A549 (cell line): ENCODE data around the gene PRKAR1B. TPM values are rescaled to one million over a fixed set of nuclear protein-coding genes. Genes with fewer than 3 reads are reported as not detected.

ENCODE experiments used
- ATAC-seq, 2 experiments: fragments of 200-7000 bp in 1 of 2; fragments of >200 bp in 1 of 2; cut with Nextera tagmentation in 1 of 2; cut with Tn5 transposase in 1 of 2; 3 replicates each; pipeline versions ENCODE4 v1.8.0 to v1.9.1; 2018 to 2020; ENCODE audit warnings: mild to moderate bottlenecking in 1 of 2, moderate library complexity in 1 of 2
- CTCF ChIA-PET: fragments of 300-600 bp; sonication (Branson Sonifier 250); formaldehyde crosslinking; extraction: SDS; loops from one replicate; lab custom pipeline; 2021; ENCODE audit warnings: antibody characterized with exemption, inconsistent platforms; lab: Yijun Ruan, JAX
- POLR2A ChIA-PET: fragments of 350-600 bp; formaldehyde crosslinking; extraction: SDS; loops from one replicate; lab custom pipeline; 2021; ENCODE audit warnings: antibody characterized with exemption, inconsistent platforms; lab: Yijun Ruan, JAX
- DNase-seq, 2 experiments: peaks; one replicate each; pipeline versions ENCODE4 v3.0.0 to v3.0.0-alpha.2; 2011 to 2016; ENCODE audit warnings: low read depth in 1 of 2, low spot score in 1 of 2
- FAIRE-seq: peaks from 2 replicates; lab custom pipeline; 2011; peaks lifted over from hg19 to GRCh38; lab: Jason Lieb, UNC
- H3K27ac ChIP-seq, 2 experiments: fragments of >200 bp; sonication (Bioruptor Twin); formaldehyde crosslinking; 3 replicates each; pipeline ENCODE4 v1.5.1; 2016 to 2017
- H3K4me1 ChIP-seq: fragments of >200 bp; sonication (Bioruptor Twin); formaldehyde crosslinking; 3 replicates; pipeline ENCODE4 v1.6.1; 2016
- H3K4me2 ChIP-seq: fragments of >200 bp; sonication (Bioruptor Twin); formaldehyde crosslinking; 3 replicates; pipeline ENCODE4 v1.6.1; 2016
- H3K4me3 ChIP-seq: fragments of >200 bp; sonication (Bioruptor Twin); formaldehyde crosslinking; 3 replicates; pipeline ENCODE4 v1.5.1; 2016
- H3K9me3 ChIP-seq: fragments of >200 bp; sonication (Bioruptor Twin); formaldehyde crosslinking; 3 replicates; pipeline ENCODE4 v1.6.1; 2016
- CBX8 ChIP-seq: fragments of 200-600 bp; sonication (generic); IDR thresholded peaks from 2 replicates; pipeline ENCODE4 v1.6.1; 2016
- EHF ChIP-seq: fragments of 250-450 bp; sonication (Bioruptor Pico); IDR thresholded peaks from 2 replicates; pipeline ENCODE4 v1.5.0; 2020; ENCODE audit warnings: mild to moderate bottlenecking
- ESRRA ChIP-seq: fragments of 150-350 bp; IDR thresholded peaks from 2 replicates; pipeline ENCODE4 v1.6.1; 2014; ENCODE audit warnings: mild to moderate bottlenecking, low read length, borderline replicate concordance
- FOSL2 ChIP-seq, 2 experiments: fragments of 450-650 bp in 1 of 2; fragments of >200 bp in 1 of 2; sonication (Bioruptor Twin) in 1 of 2; formaldehyde crosslinking; IDR thresholded peaks; 2 replicates each; pipeline versions ENCODE4 v1.5.0 to v1.6.1; 2016 to 2020; ENCODE audit warnings: mild to moderate bottlenecking in 1 of 2, moderate library complexity in 1 of 2
- FOXS1 ChIP-seq: fragments of 250-450 bp; sonication (Bioruptor Pico); IDR thresholded peaks from 2 replicates; pipeline ENCODE4 v1.5.0; 2020; ENCODE audit warnings: mild to moderate bottlenecking, moderate library complexity
- GATA3 ChIP-seq: IDR thresholded peaks from 2 replicates; pipeline ENCODE4 v1.6.1; 2012; ENCODE audit warnings: borderline replicate concordance
- HOXB5 ChIP-seq: fragments of 250-450 bp; sonication (Bioruptor Pico); IDR thresholded peaks from 2 replicates; pipeline ENCODE4 v1.5.0; 2020; ENCODE audit warnings: mild to moderate bottlenecking, moderate library complexity
- JUNB ChIP-seq: fragments of >200 bp; sonication (Bioruptor Twin); formaldehyde crosslinking; IDR thresholded peaks from 2 replicates; pipeline ENCODE4 v1.6.1; 2016
- MAZ ChIP-seq: fragments of 150-350 bp; IDR thresholded peaks from 2 replicates; pipeline ENCODE4 v1.6.1; 2014; ENCODE audit warnings: antibody characterized with exemption, low read depth, low read length, borderline replicate concordance
- NPAS2 ChIP-seq: fragments of 250-450 bp; sonication (Bioruptor Pico); IDR thresholded peaks from 2 replicates; pipeline ENCODE4 v1.8.0; 2022; ENCODE audit warnings: mild to moderate bottlenecking, moderate library complexity, borderline replicate concordance
- POLR2AphosphoS2 ChIP-seq: conservative IDR thresholded peaks from 2 replicates; pipeline ENCODE4 v1.6.1; 2012; ENCODE audit warnings: low read length, improper control_type of control experiment, inconsistent platforms
- RAD21 ChIP-seq, 2 experiments: fragments of >200 bp in 1 of 2; sonication (Bioruptor Twin) in 1 of 2; formaldehyde crosslinking in 1 of 2; IDR thresholded peaks in 1 of 2; conservative IDR thresholded peaks in 1 of 2; 2 replicates in 1 of 2; 3 replicates in 1 of 2; pipeline ENCODE4 v1.6.1; 2012 to 2018; ENCODE audit warnings: inconsistent platforms in 1 of 2
- RNF2 ChIP-seq: fragments of 200-600 bp; sonication (generic); IDR thresholded peaks from 2 replicates; pipeline ENCODE4 v1.6.1; 2016; ENCODE audit warnings: low read depth, mild to moderate bottlenecking, antibody characterized with exemption, moderate library complexity, borderline replicate concordance
- SMC3 ChIP-seq: fragments of >200 bp; sonication (Bioruptor Twin); formaldehyde crosslinking; IDR thresholded peaks from 3 replicates; pipeline ENCODE4 v1.6.1; 2018; ENCODE audit warnings: inconsistent platforms
- ZNF302 ChIP-seq: fragments of 250-450 bp; sonication (Bioruptor Pico); IDR thresholded peaks from 2 replicates; pipeline ENCODE4 v1.9.0; 2021; ENCODE audit warnings: inconsistent platforms, mild to moderate bottlenecking, moderate library complexity
- WGBS: methylation state at CpG from one replicate; pipeline ENCODE4 v1.1.6; 2017; ENCODE audit errors: missing lambda C conversion rate; 5-methylcytosine and 5-hydroxymethylcytosine counted together
- polyA plus RNA-seq, 4 experiments: library from polyadenylated mRNA; depleted of rRNA in 3 of 4; stranded (reverse); fragments of >200 nt; fragmentation: RNase III in 1 of 4; extraction: RNeasy Plus Mini Kit Qiagen cat#74134 plus additional on column Dnase treatment in 1 of 4; gene quantifications; 2 replicates in 3 of 4; 3 replicates in 1 of 4; pipeline ENCODE4 v1.2.3, GENCODE V29; 2011 to 2017
- TF ChIP-seq, protein P1 (sequence below): fragments of 200-600 bp; sonication (generic); IDR thresholded peaks from 2 replicates; pipeline ENCODE4 v1.6.1; 2016; ENCODE audit warnings: antibody characterized with exemption, mild to moderate bottlenecking, moderate library complexity
- TF ChIP-seq, protein P2 (sequence below): fragments of >200 bp; sonication (Bioruptor Twin); formaldehyde crosslinking; IDR thresholded peaks from 3 replicates; pipeline ENCODE4 v1.6.1; 2016
- TF ChIP-seq, protein P3 (sequence below): IDR thresholded peaks from 2 replicates; pipeline ENCODE4 v1.6.1; 2012

Gene PRKAR1B
- polyA plus RNA-seq, 2 of the 4 experiments (the other 2 are of a cell fraction), result 10.1 to 33.7 TPM

DNA sequence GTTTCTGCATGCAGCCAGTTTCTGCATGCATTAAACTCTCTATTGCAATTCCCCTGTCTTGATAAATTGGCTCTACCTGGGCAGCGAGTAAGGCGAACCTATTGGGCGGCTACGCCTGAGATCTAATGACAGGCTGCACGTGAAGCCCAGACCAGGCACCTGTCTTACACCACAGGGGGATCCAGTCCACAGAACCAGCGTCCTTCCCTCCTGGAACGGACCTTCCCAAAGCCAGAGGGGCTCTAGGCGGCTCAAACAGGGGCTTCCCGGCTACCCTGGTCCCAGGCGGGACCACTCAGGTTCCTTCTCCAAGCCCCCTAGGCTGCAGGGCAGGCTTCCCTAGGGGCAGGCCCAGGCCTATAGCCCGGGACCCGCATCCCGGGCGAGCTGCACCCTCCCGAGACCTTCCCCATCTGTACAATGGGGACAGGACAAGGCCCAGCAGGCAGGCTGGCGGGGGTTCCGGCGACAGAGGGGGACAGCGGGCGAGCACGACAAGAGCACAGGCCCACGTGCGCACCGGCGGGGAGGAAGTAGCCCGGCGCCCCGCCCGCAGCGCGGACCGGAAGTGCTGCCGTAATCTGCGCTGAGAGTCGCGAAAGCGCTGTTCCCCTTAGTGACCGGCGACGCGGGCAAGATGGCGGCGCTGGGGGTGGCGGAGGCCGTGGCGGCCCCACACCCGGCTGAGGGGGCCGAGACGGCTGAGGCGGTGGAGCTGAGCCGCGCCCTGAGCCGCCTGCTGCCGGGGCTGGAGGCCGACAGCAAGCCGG lies 812 bp downstream of the PRKAR1B start, which contains the start of gene DNAAF5 (continued):
- peak; percentile 64; the same call in 1 of the 2 replicates for TF ChIP-seq EHF
- TF ChIP-seq ZNF302 (CRISPR knock-in tag), result peak; percentile 44; the same call in 1 of the 2 replicates
- no peak for TF ChIP-seq FOSL2 (IDR thresholded peaks at IDR 0.05)
- TF ChIP-seq FOSL2 (CRISPR knock-in tag; IDR thresholded peaks at IDR 0.05), result no peak
- TF ChIP-seq JUNB, result no peak
- TF ChIP-seq RAD21 (conservative IDR thresholded peaks at IDR 0.05 in 1 of 2, IDR thresholded peaks at IDR 0.05 in 1 of 2), result no peak
- TF ChIP-seq, all 56 proteins: peak for 27

DNA sequence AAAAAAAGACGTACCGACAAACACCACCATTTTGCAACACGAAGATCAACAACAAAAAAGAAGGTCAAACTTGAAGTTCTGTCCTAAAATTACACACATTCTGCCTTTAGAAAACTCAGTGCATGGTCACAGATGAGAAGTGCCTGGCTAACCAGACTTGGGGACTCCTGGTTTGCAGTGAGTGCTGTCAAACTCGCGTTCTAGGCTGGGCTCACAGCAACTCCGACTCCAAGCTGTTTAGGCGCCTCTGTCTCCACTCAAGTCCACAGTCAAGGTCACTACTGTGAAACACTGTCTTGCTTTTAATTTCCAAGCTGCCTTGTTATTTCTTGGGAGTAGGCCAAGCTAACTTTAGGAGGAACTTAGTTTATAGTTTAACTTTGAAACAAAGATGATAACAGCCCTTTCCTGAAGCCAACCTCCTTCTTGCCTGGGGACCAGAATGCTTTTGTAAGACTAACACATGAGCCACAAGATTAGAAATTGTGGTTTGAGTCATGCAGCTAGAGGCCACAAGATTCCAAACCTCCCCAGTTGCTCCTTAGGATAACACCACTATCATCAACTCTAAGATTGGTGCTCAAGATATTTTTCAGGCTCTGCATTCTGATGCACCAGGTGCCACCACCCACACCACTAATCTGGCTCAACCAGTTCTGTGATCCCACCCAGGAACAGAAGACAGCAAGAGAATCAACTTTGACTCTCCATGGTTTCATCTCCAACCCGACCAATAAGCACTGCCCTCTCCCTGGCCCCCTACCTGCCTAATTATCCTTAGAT lies 1.7 kb downstream of the PRKAR1B start:
- Histone ChIP-seq H3K4me2 (peak overlapping the region; percentile 84), H3K27ac (peak overlapping the region; percentile 91 to 98; a peak in 5 of 6 replicates), H3K4me1 (peaks cover 8% of the 10 kb centered on the region; the same call in 2 of the 3 replicates), H3K4me3 (peak overlapping the region; percentile 85), H3K9me3 (peaks cover 52% of the 10 kb centered on the region)
- FAIRE-seq (no peak), DNase-seq (no peak), ATAC-seq (no peak)
- WGBS, result 92% methylated on average over 8 of the region's 8 CpGs
- POLR2A ChIA-PET, result no interaction called here
- CTCF ChIA-PET, result interaction anchor here (1.1 kb wide), 1 partner anchor 10 kb away, joined by 3 read pairs; no protein-coding TSS in a partner anchor
- TF ChIP-seq ZNF302 (CRISPR knock-in tag) (no peak), FOXS1 (no peak), ESRRA (no peak), POLR2AphosphoS2 (no peak), GATA3 (no peak), MAZ (no peak), SMC3 (no peak), HOXB5 (no peak), NPAS2 (CRISPR knock-in tag) (no peak), CBX8 (no peak), RNF2 (no peak)
- TF ChIP-seq, protein P1, sequence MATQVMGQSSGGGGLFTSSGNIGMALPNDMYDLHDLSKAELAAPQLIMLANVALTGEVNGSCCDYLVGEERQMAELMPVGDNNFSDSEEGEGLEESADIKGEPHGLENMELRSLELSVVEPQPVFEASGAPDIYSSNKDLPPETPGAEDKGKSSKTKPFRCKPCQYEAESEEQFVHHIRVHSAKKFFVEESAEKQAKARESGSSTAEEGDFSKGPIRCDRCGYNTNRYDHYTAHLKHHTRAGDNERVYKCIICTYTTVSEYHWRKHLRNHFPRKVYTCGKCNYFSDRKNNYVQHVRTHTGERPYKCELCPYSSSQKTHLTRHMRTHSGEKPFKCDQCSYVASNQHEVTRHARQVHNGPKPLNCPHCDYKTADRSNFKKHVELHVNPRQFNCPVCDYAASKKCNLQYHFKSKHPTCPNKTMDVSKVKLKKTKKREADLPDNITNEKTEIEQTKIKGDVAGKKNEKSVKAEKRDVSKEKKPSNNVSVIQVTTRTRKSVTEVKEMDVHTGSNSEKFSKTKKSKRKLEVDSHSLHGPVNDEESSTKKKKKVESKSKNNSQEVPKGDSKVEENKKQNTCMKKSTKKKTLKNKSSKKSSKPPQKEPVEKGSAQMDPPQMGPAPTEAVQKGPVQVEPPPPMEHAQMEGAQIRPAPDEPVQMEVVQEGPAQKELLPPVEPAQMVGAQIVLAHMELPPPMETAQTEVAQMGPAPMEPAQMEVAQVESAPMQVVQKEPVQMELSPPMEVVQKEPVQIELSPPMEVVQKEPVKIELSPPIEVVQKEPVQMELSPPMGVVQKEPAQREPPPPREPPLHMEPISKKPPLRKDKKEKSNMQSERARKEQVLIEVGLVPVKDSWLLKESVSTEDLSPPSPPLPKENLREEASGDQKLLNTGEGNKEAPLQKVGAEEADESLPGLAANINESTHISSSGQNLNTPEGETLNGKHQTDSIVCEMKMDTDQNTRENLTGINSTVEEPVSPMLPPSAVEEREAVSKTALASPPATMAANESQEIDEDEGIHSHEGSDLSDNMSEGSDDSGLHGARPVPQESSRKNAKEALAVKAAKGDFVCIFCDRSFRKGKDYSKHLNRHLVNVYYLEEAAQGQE, result no peak
- TF ChIP-seq, protein P2, sequence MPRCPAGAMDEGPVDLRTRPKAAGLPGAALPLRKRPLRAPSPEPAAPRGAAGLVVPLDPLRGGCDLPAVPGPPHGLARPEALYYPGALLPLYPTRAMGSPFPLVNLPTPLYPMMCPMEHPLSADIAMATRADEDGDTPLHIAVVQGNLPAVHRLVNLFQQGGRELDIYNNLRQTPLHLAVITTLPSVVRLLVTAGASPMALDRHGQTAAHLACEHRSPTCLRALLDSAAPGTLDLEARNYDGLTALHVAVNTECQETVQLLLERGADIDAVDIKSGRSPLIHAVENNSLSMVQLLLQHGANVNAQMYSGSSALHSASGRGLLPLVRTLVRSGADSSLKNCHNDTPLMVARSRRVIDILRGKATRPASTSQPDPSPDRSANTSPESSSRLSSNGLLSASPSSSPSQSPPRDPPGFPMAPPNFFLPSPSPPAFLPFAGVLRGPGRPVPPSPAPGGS, result no peak
- TF ChIP-seq, protein P3, sequence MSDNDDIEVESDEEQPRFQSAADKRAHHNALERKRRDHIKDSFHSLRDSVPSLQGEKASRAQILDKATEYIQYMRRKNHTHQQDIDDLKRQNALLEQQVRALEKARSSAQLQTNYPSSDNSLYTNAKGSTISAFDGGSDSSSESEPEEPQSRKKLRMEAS, result no peak
